ENCODE data around the gene RASGRP1. TPM values are rescaled to one million over a fixed set of nuclear protein-coding genes. Genes with fewer than 3 reads are reported as not detected.

The RASGRP1 gene
- polyA plus RNA-seq, 1 donor = 2.9 TPM

- no peaks in the 10 kb centered on the region for H3K36me3 ChIP-seq (ENCODE audit: control insufficient read depth, insufficient read depth, low read length)
- H3K27ac ChIP-seq (ENCODE audit: low read length) = no peak overlapping the region
- H3K4me3 ChIP-seq (ENCODE audit: low read length) = no peak overlapping the region
- no peaks in the 10 kb centered on the region for H3K9me3 ChIP-seq (ENCODE audit: control insufficient read depth, low read depth, low read length)
- no peak for DNase-seq
- H3K27me3 ChIP-seq (ENCODE audit: control insufficient read depth, insufficient read depth, low read length) = no peaks in the 10 kb centered on the region
- peaks cover 5% of the 10 kb centered on the region for H3K4me1 ChIP-seq (ENCODE audit: control insufficient read depth, insufficient read depth, low read length)
These were observed 25.6 kb downstream of the RASGRP1 start for GRCh38 chr15:38539008-38539343.

- Histone ChIP-seq H3K9me3 (ENCODE audit: control insufficient read depth, low read depth, low read length) (no peaks in the 10 kb centered on the region), H3K4me1 (ENCODE audit: control insufficient read depth, insufficient read depth, low read length) (peaks cover 5% of the 10 kb centered on the region), H3K4me3 (ENCODE audit: low read length) (no peak overlapping the region), H3K36me3 (ENCODE audit: control insufficient read depth, insufficient read depth, low read length) (no peaks in the 10 kb centered on the region), H3K27me3 (ENCODE audit: control insufficient read depth, insufficient read depth, low read length) (no peaks in the 10 kb centered on the region), H3K27ac (ENCODE audit: low read length) (no peak overlapping the region)
- no peak for DNase-seq
- WGBS (ENCODE audit: insufficient coverage, low lambda C conversion rate) = 90% methylated on average over 5 of the region's 8 CpGs
These were observed 26.1 kb downstream of the RASGRP1 start for GRCh38 chr15:38538328-38539007.

- H3K27ac ChIP-seq (ENCODE audit: low read length) = no peak overlapping the region
- DNase-seq = no peak
- no peak overlapping the region for H3K4me3 ChIP-seq (ENCODE audit: low read length)
- WGBS (ENCODE audit: insufficient coverage, low lambda C conversion rate) = no CpG with 5 or more reads among the region's 3 CpGs
- no peaks in the 10 kb centered on the region for H3K27me3 ChIP-seq (ENCODE audit: control insufficient read depth, insufficient read depth, low read length)
- H3K9me3 ChIP-seq (ENCODE audit: control insufficient read depth, low read depth, low read length) = no peaks in the 10 kb centered on the region
- peaks cover 5% of the 10 kb centered on the region for H3K4me1 ChIP-seq (ENCODE audit: control insufficient read depth, insufficient read depth, low read length)
- no peaks in the 10 kb centered on the region for H3K36me3 ChIP-seq (ENCODE audit: control insufficient read depth, insufficient read depth, low read length)
These were observed 28.4 kb downstream of the RASGRP1 start for GRCh38 chr15:38536201-38536676.

GRCh38 chr15:38535491-38536200 is 29.0 kb downstream of the RASGRP1 start:
- Histone ChIP-seq H3K27me3 (ENCODE audit: control insufficient read depth, insufficient read depth, low read length) (no peaks in the 10 kb centered on the region), H3K4me1 (ENCODE audit: control insufficient read depth, insufficient read depth, low read length) (peaks cover 5% of the 10 kb centered on the region), H3K9me3 (ENCODE audit: control insufficient read depth, low read depth, low read length) (no peaks in the 10 kb centered on the region), H3K36me3 (ENCODE audit: control insufficient read depth, insufficient read depth, low read length) (no peaks in the 10 kb centered on the region), H3K27ac (ENCODE audit: low read length) (no peak overlapping the region), H3K4me3 (ENCODE audit: low read length) (no peak overlapping the region)
- WGBS (ENCODE audit: insufficient coverage, low lambda C conversion rate) = no CpG with 5 or more reads among the region's 8 CpGs
- no peak for DNase-seq

GRCh38 chr15:38534691-38535090 is 29.9 kb downstream of the RASGRP1 start:
- Histone ChIP-seq H3K27me3 (ENCODE audit: control insufficient read depth, insufficient read depth, low read length) (no peaks in the 10 kb centered on the region), H3K27ac (ENCODE audit: low read length) (no peak overlapping the region), H3K4me1 (ENCODE audit: control insufficient read depth, insufficient read depth, low read length) (no peaks in the 10 kb centered on the region), H3K36me3 (ENCODE audit: control insufficient read depth, insufficient read depth, low read length) (no peaks in the 10 kb centered on the region), H3K4me3 (ENCODE audit: low read length) (no peak overlapping the region), H3K9me3 (ENCODE audit: control insufficient read depth, low read depth, low read length) (no peaks in the 10 kb centered on the region)
- DNase-seq = no peak
- WGBS (ENCODE audit: insufficient coverage, low lambda C conversion rate) = 100% methylated on average over 1 of the region's 3 CpGs

- no peaks in the 10 kb centered on the region for H3K4me1 ChIP-seq (ENCODE audit: control insufficient read depth, insufficient read depth, low read length)
- no peaks in the 10 kb centered on the region for H3K36me3 ChIP-seq (ENCODE audit: control insufficient read depth, insufficient read depth, low read length)
- no peaks in the 10 kb centered on the region for H3K27me3 ChIP-seq (ENCODE audit: control insufficient read depth, insufficient read depth, low read length)
- H3K4me3 ChIP-seq (ENCODE audit: low read length) = no peak overlapping the region
- no peak for DNase-seq
- no peaks in the 10 kb centered on the region for H3K9me3 ChIP-seq (ENCODE audit: control insufficient read depth, low read depth, low read length)
- H3K27ac ChIP-seq (ENCODE audit: low read length) = no peak overlapping the region
These were observed 30.7 kb downstream of the RASGRP1 start for GRCh38 chr15:38533926-38534325.

- WGBS (ENCODE audit: insufficient coverage, low lambda C conversion rate) = no CpG with 5 or more reads among the region's 6 CpGs
- H3K4me1 ChIP-seq (ENCODE audit: control insufficient read depth, insufficient read depth, low read length) = no peaks in the 10 kb centered on the region
- no peak overlapping the region for H3K4me3 ChIP-seq (ENCODE audit: low read length)
- no peak overlapping the region for H3K27ac ChIP-seq (ENCODE audit: low read length)
- DNase-seq = no peak
- H3K9me3 ChIP-seq (ENCODE audit: control insufficient read depth, low read depth, low read length) = no peaks in the 10 kb centered on the region
- H3K27me3 ChIP-seq (ENCODE audit: control insufficient read depth, insufficient read depth, low read length) = no peaks in the 10 kb centered on the region
- no peaks in the 10 kb centered on the region for H3K36me3 ChIP-seq (ENCODE audit: control insufficient read depth, insufficient read depth, low read length)
These were observed 31.1 kb downstream of the RASGRP1 start for GRCh38 chr15:38533416-38533915.

GRCh38 chr15:38532728-38533127 is 31.9 kb downstream of the RASGRP1 start:
- 60% methylated on average over 1 of the region's 3 CpGs for WGBS (ENCODE audit: insufficient coverage, low lambda C conversion rate)
- no peak for DNase-seq
- Histone ChIP-seq H3K4me1 (ENCODE audit: control insufficient read depth, insufficient read depth, low read length) (no peaks in the 10 kb centered on the region), H3K27ac (ENCODE audit: low read length) (no peak overlapping the region), H3K4me3 (ENCODE audit: low read length) (no peak overlapping the region), H3K27me3 (ENCODE audit: control insufficient read depth, insufficient read depth, low read length) (no peaks in the 10 kb centered on the region), H3K36me3 (ENCODE audit: control insufficient read depth, insufficient read depth, low read length) (no peaks in the 10 kb centered on the region), H3K9me3 (ENCODE audit: control insufficient read depth, low read depth, low read length) (no peaks in the 10 kb centered on the region)

GRCh38 chr15:38531509-38531908 is 33.1 kb downstream of the RASGRP1 start:
- no peaks in the 10 kb centered on the region for H3K4me1 ChIP-seq (ENCODE audit: control insufficient read depth, insufficient read depth, low read length)
- no peaks in the 10 kb centered on the region for H3K9me3 ChIP-seq (ENCODE audit: control insufficient read depth, low read depth, low read length)
- no peak for DNase-seq
- no peak overlapping the region for H3K27ac ChIP-seq (ENCODE audit: low read length)
- H3K27me3 ChIP-seq (ENCODE audit: control insufficient read depth, insufficient read depth, low read length) = no peaks in the 10 kb centered on the region
- H3K36me3 ChIP-seq (ENCODE audit: control insufficient read depth, insufficient read depth, low read length) = no peaks in the 10 kb centered on the region
- WGBS (ENCODE audit: insufficient coverage, low lambda C conversion rate) = 80% methylated on average over 3 of the region's 4 CpGs
- H3K4me3 ChIP-seq (ENCODE audit: low read length) = no peak overlapping the region

- Histone ChIP-seq H3K27me3 (ENCODE audit: control insufficient read depth, insufficient read depth, low read length) (no peaks in the 10 kb centered on the region), H3K36me3 (ENCODE audit: control insufficient read depth, insufficient read depth, low read length) (no peaks in the 10 kb centered on the region), H3K4me3 (ENCODE audit: low read length) (no peak overlapping the region), H3K4me1 (ENCODE audit: control insufficient read depth, insufficient read depth, low read length) (no peaks in the 10 kb centered on the region), H3K9me3 (ENCODE audit: control insufficient read depth, low read depth, low read length) (no peaks in the 10 kb centered on the region), H3K27ac (ENCODE audit: low read length) (no peak overlapping the region)
- WGBS (ENCODE audit: insufficient coverage, low lambda C conversion rate) = no CpG with 5 or more reads among the region's 1 CpG
- DNase-seq = no peak
These were observed 34.5 kb downstream of the RASGRP1 start for GRCh38 chr15:38530113-38530512.

GRCh38 chr15:38528294-38528693 is 36.3 kb downstream of the RASGRP1 start:
- H3K36me3 ChIP-seq (ENCODE audit: control insufficient read depth, insufficient read depth, low read length) = no peaks in the 10 kb centered on the region
- no peak for DNase-seq
- no peaks in the 10 kb centered on the region for H3K27me3 ChIP-seq (ENCODE audit: control insufficient read depth, insufficient read depth, low read length)
- 100% methylated on average over 1 of the region's 1 CpG for WGBS (ENCODE audit: insufficient coverage, low lambda C conversion rate)
- no peak overlapping the region for H3K4me3 ChIP-seq (ENCODE audit: low read length)
- no peak overlapping the region for H3K27ac ChIP-seq (ENCODE audit: low read length)
- no peaks in the 10 kb centered on the region for H3K4me1 ChIP-seq (ENCODE audit: control insufficient read depth, insufficient read depth, low read length)
- H3K9me3 ChIP-seq (ENCODE audit: control insufficient read depth, low read depth, low read length) = no peaks in the 10 kb centered on the region
